GM20431 (cell line): ENCODE data around the gene NFIA.
"Not testable (repeated sequence)": the region's sequence is repeated elsewhere in the genome, so short reads cannot be mapped to it uniquely, and the experiment has no call there.

ENCODE experiments used
- in situ Hi-C: fragments of 300-500 bp; cut with MseI, MboI; formaldehyde crosslinking; loops from one replicate; pipeline ENCODE4 v1.15.0; 2020; ENCODE audit warnings: low sequenced_read_pairs; ENCODE audit not compliant: unreplicated experiment

Gene NFIA

GRCh38 chr1:61452176-61453035 is 370.0 kb downstream of the NFIA start:
- in situ Hi-C loops, result no loop called here

- in situ Hi-C loops, result no loop called here
Observed at GRCh38 chr1:61453111-61453961, 371.0 kb downstream of the NFIA start.

GRCh38 chr1:61455400-61455799 is 373.0 kb downstream of the NFIA start:
- in situ Hi-C loops, result no loop called here

GRCh38 chr1:61457526-61458040 is 375.2 kb downstream of the NFIA start:
- in situ Hi-C loops, result no loop called here

GRCh38 chr1:61459345-61459744 is 377.0 kb downstream of the NFIA start:
- in situ Hi-C loops, result no loop called here

- in situ Hi-C loops, result no loop called here
Observed at GRCh38 chr1:61460191-61460590, 377.8 kb downstream of the NFIA start.

- in situ Hi-C loops, result no loop called here
Observed at GRCh38 chr1:61461406-61462384, 379.3 kb downstream of the NFIA start.

GRCh38 chr1:61462628-61463027 is 380.3 kb downstream of the NFIA start:
- in situ Hi-C loops, result no loop called here

- in situ Hi-C loops, result no loop called here
Observed at GRCh38 chr1:61463220-61463619, 380.9 kb downstream of the NFIA start.

- in situ Hi-C loops, result not testable (repeated sequence)
Observed at GRCh38 chr1:61467836-61468235, 385.5 kb downstream of the NFIA start.

- in situ Hi-C loops, result no loop called here
Observed at GRCh38 chr1:61469365-61469764, 387.0 kb downstream of the NFIA start.

- in situ Hi-C loops, result no loop called here
Observed at GRCh38 chr1:61472876-61473275, 390.5 kb downstream of the NFIA start.

GRCh38 chr1:61474269-61474817 is 392.0 kb downstream of the NFIA start:
- in situ Hi-C loops, result no loop called here

GRCh38 chr1:61474963-61475362 is 392.6 kb downstream of the NFIA start:
- in situ Hi-C loops, result no loop called here

GRCh38 chr1:61477301-61477700 is 394.9 kb downstream of the NFIA start:
- in situ Hi-C loops, result no loop called here

- in situ Hi-C loops, result no loop called here
Observed at GRCh38 chr1:61480273-61480935, 398.0 kb downstream of the NFIA start.

- in situ Hi-C loops, result no loop called here
Observed at GRCh38 chr1:61481315-61481715, 399.0 kb downstream of the NFIA start.

- in situ Hi-C loops, result no loop called here
Observed at GRCh38 chr1:61482170-61482734, 399.9 kb downstream of the NFIA start.
